B cell (primary cell): ENCODE results near the gene ESPN. TPM values are rescaled to one million over a fixed set of nuclear protein-coding genes. Genes with fewer than 3 reads are reported as not detected.

Experiments used
- ATAC-seq: fragments of 200-7000 bp; cut with Tn5 transposase; one replicate; pipeline ENCODE4 v1.10.0; 2021; ENCODE audit warnings: low read depth, mild to moderate bottlenecking, moderate number of reproducible peaks, moderate library complexity
- CTCF ChIA-PET: fragments of 350-600 bp; sonication (Branson Sonifier 250); formaldehyde crosslinking; loops from one replicate; lab custom pipeline; 2021; ENCODE audit warnings: antibody characterized with exemption, inconsistent platforms; lab: Charles Lee
- POLR2A ChIA-PET: fragments of 350-600 bp; sonication (Branson Sonifier 250); formaldehyde crosslinking; loops from one replicate; lab custom pipeline; 2021; ENCODE audit warnings: antibody characterized with exemption; lab: Charles Lee
- DNase-seq: peaks from one replicate; pipeline ENCODE4 v3.0.0; 2013
- H2AFZ ChIP-seq: 2 replicates; pipeline ENCODE4 v1.6.1; 2012; ENCODE audit warnings: mild to moderate bottlenecking, low read depth, low read length; ENCODE audit not compliant: insufficient read depth, poor library complexity, severe bottlenecking
- H3K27ac ChIP-seq, 2 donors: 1 replicate in 1 of 2; 2 replicates in 1 of 2; pipeline ENCODE4 v1.5.1; 2012 to 2013; ENCODE audit warnings: low read length in 2 of 2, mild to moderate bottlenecking in 2 of 2, moderate library complexity in 1 of 2
- H3K27me3 ChIP-seq, 4 experiments: fragments of 200-600 bp in 1 of 4; sonication (generic) in 1 of 4; replicated peaks in 1 of 4; 1 replicate in 2 of 4; 2 replicates in 2 of 4; pipeline versions ENCODE4 v1.6.1 to v1.7.0; 2013 to 2016; ENCODE audit warnings: low read length in 3 of 4, mild to moderate bottlenecking in 2 of 4, mixed read lengths in 1 of 4, moderate library complexity in 1 of 4; ENCODE audit not compliant: insufficient read depth in 4 of 4, control insufficient read depth in 3 of 4; ENCODE audit errors: control extremely low read depth in 1 of 4
- H3K36me3 ChIP-seq, 2 experiments: replicated peaks in 1 of 2; 1 replicate in 1 of 2; 2 replicates in 1 of 2; pipeline versions ENCODE4 v1.6.1 to v1.7.1; 2013; ENCODE audit warnings: low read length in 1 of 2; ENCODE audit not compliant: insufficient read depth in 2 of 2, control insufficient read depth in 1 of 2; ENCODE audit errors: control extremely low read depth in 1 of 2, extremely low read depth in 1 of 2
- H3K4me1 ChIP-seq, 2 donors: fragments of 200-600 bp in 1 of 2; sonication (generic) in 1 of 2; 1 replicate in 1 of 2; 2 replicates in 1 of 2; pipeline versions ENCODE4 v1.5.1 to v1.6.1; 2013 to 2017; ENCODE audit warnings: low read length in 2 of 2; ENCODE audit not compliant: control insufficient read depth in 2 of 2, insufficient read depth in 2 of 2
- H3K4me2 ChIP-seq: replicated peaks from 2 replicates; pipeline ENCODE3; 2012; ENCODE audit warnings: mild to moderate bottlenecking, low read depth, low read length; ENCODE audit not compliant: poor library complexity, severe bottlenecking
- H3K4me3 ChIP-seq, 5 experiments: fragments of 200-600 bp in 1 of 5; sonication (generic) in 1 of 5; 1 replicate in 3 of 5; 2 replicates in 2 of 5; pipeline versions ENCODE4 v1.5.1 to v1.7.0; 2011 to 2016; ENCODE audit warnings: low read length in 4 of 5, mild to moderate bottlenecking in 4 of 5, low read depth in 2 of 5, control low read depth in 1 of 5, moderate library complexity in 1 of 5; ENCODE audit not compliant: insufficient read depth in 1 of 5; ENCODE audit errors: control extremely low read depth in 1 of 5, extremely low read depth in 1 of 5
- H3K79me2 ChIP-seq: fragments of 200-600 bp; sonication (generic); one replicate; pipeline ENCODE4 v1.6.0; 2016; ENCODE audit warnings: low read length; ENCODE audit not compliant: control insufficient read depth, insufficient read depth
- H3K9ac ChIP-seq: fragments of 200-600 bp; sonication (generic); 2 replicates; pipeline ENCODE4 v1.6.1; 2017; ENCODE audit warnings: mild to moderate bottlenecking, low read length, moderate library complexity
- H3K9me3 ChIP-seq, 3 donors: one replicate each; pipeline versions ENCODE4 v1.6.1 to v1.7.1; 2013; ENCODE audit warnings: low read length in 2 of 3; ENCODE audit not compliant: control insufficient read depth in 2 of 3, insufficient read depth in 1 of 3; ENCODE audit errors: control extremely low read depth in 1 of 3
- H4K20me1 ChIP-seq: 2 replicates; pipeline ENCODE4 v1.6.0; 2012; ENCODE audit warnings: mild to moderate bottlenecking, low read length; ENCODE audit not compliant: insufficient read depth, control insufficient read depth, poor library complexity, severe bottlenecking
- H3K27ac Mint-ChIP-seq: one replicate; pipeline ENCODE4 v1.8.0; 2021; ENCODE audit warnings: mixed read lengths
- H3K27me3 Mint-ChIP-seq: one replicate; pipeline ENCODE4 v1.8.0; 2021; ENCODE audit warnings: mixed read lengths
- H3K4me1 Mint-ChIP-seq: one replicate; pipeline ENCODE4 v1.8.0; 2021; ENCODE audit warnings: mixed read lengths
- H3K4me3 Mint-ChIP-seq: one replicate; pipeline ENCODE4 v1.8.0; 2021; ENCODE audit warnings: mixed read lengths
- H3K9me3 Mint-ChIP-seq: one replicate; pipeline ENCODE4 v1.8.0; 2022; ENCODE audit warnings: mixed read lengths; ENCODE audit not compliant: insufficient read depth
- CTCF ChIP-seq: fragments of 200-600 bp; IDR thresholded peaks from one replicate; pipeline ENCODE4 v1.8.0; 2022; ENCODE audit warnings: antibody characterized with exemption, mild to moderate bottlenecking
- EZH2 ChIP-seq: IDR thresholded peaks from 2 replicates; pipeline ENCODE4 v1.6.1; 2012; ENCODE audit warnings: borderline replicate concordance, low read depth, mild to moderate bottlenecking, moderate library complexity, low read length; ENCODE audit not compliant: insufficient read depth, poor library complexity, severe bottlenecking
- WGBS: methylation state at CpG from one replicate; pipeline ENCODE4 v1.1.5; 2013; ENCODE audit warnings: missing lambda C conversion rate; ENCODE audit not compliant: insufficient coverage; 5-methylcytosine and 5-hydroxymethylcytosine counted together
- intact Hi-C: fragments of 100-400 bp; cut with micrococcal nuclease; formaldehyde crosslinking; loops from one replicate; pipeline ENCODE4 v1.10.0; 2022
- polyA plus RNA-seq: library from polyadenylated mRNA; depleted of rRNA; stranded (reverse); fragments of >200 nt; gene quantifications from 2 replicates; pipeline ENCODE4 v1.2.3, GENCODE V29; 2012
- total RNA-seq, 2 donors: library from RNA; stranded (reverse); fragments of 120-200 nt in 1 of 2; gene quantifications; 1 replicate in 1 of 2; 2 replicates in 1 of 2; pipeline versions ENCODE4 v1.2.3 to v1.2.4, GENCODE V29; 2013 to 2022

Gene ESPN
- total and polyA plus RNA-seq, 2 donors (not counting 1 experiment from before 2014, with no cell fraction given): 0.19 to 0.25 TPM

- POLR2A ChIA-PET: no interaction called here
- H3K36me3 ChIP-seq: no peaks in the 10 kb centered on the region
- Mint-ChIP-seq H3K27ac (no peak overlapping the region), H3K27me3 (peaks cover 35% of the 10 kb centered on the region), H3K4me1 (peaks cover 18% of the 10 kb centered on the region), H3K4me3 (no peak overlapping the region), H3K9me3 (no peaks in the 10 kb centered on the region)
- H4K20me1 ChIP-seq: no peaks in the 10 kb centered on the region
- peaks cover 16 to 17% of the 10 kb centered on the region in 2 donors for H3K4me1 ChIP-seq
- CTCF ChIA-PET: no interaction called here
- no peak for ATAC-seq
- intact Hi-C loops: no loop called here
- H3K9ac ChIP-seq: no peak overlapping the region
- no peaks in the 10 kb centered on the region for H3K9me3 ChIP-seq
- no peak for DNase-seq
- H3K79me2 ChIP-seq: no peaks in the 10 kb centered on the region
- no peak overlapping the region for H3K27ac ChIP-seq
- no peak for TF ChIP-seq CTCF
- no peak for TF ChIP-seq EZH2
- H3K4me2 ChIP-seq: no peak overlapping the region
- 91% methylated on average over 10 of the region's 11 CpGs for WGBS
- no peak overlapping the region for H3K4me3 ChIP-seq
- peaks cover 0 to 37% (median 11%) of the 10 kb centered on the region in 4 experiments for H3K27me3 ChIP-seq
- no peak overlapping the region for H2AFZ ChIP-seq
Observed at GRCh38 chr1:6456800-6457466, 32.4 kb downstream of the ESPN start.

GRCh38 chr1:6459850-6460265 is 35.3 kb downstream of the ESPN start:
- no peaks in the 10 kb centered on the region for H3K9me3 Mint-ChIP-seq
- H3K9ac ChIP-seq: peak overlapping the region; percentile 37

More at GRCh38 chr1:6459850-6460265, 35.3 kb downstream of the ESPN start:
- no peaks in the 10 kb centered on the region for H3K36me3 ChIP-seq
- no peak for DNase-seq
- TF ChIP-seq EZH2: no peak
- no peak for TF ChIP-seq CTCF
- H3K79me2 ChIP-seq: no peaks in the 10 kb centered on the region
- intact Hi-C loops: no loop called here
- peaks cover 23% of the 10 kb centered on the region for H3K4me1 Mint-ChIP-seq
- H3K4me2 ChIP-seq: peak overlapping the region; percentile 72
- H3K4me1 ChIP-seq: peaks cover 16 to 17% of the 10 kb centered on the region in 2 donors
- H3K4me3 Mint-ChIP-seq: peak overlapping the region; percentile 71
- H4K20me1 ChIP-seq: no peaks in the 10 kb centered on the region
- ChIA-PET POLR2A (no interaction called here), CTCF (interaction anchor here (0.9 to 1.0 kb wide), 2 partner anchors 12 to 17 kb away, joined by 3 read pairs; no protein-coding TSS in a partner anchor)
- peak overlapping the region; percentile 54 for H2AFZ ChIP-seq
- no peak for ATAC-seq
- H3K27me3 Mint-ChIP-seq: peaks cover 44% of the 10 kb centered on the region
- peak overlapping the region in 1 of 5 experiments; percentile 32 for H3K4me3 ChIP-seq
- no peak overlapping the region for H3K27ac Mint-ChIP-seq
- H3K27me3 ChIP-seq: peaks cover 0 to 46% (median 19%) of the 10 kb centered on the region in 4 experiments
- no peak overlapping the region for H3K27ac ChIP-seq
- WGBS: 6% methylated on average over 18 of the region's 18 CpGs
- H3K9me3 ChIP-seq: no peaks in the 10 kb centered on the region
